Measurements from ENCODE around the gene FGFBP2. TPM values are rescaled to one million over a fixed set of nuclear protein-coding genes. Genes with fewer than 3 reads are reported as not detected.
A peak's percentile ranks its signal among the peaks of the same experiment; 100 is the strongest.

Gene FGFBP2
- total and polyA plus RNA-seq, 2 experiments from 2014 or later, result 2.2 to 5.2 TPM

GRCh38 chr4:15944895-15945294 lies 18.1 kb downstream of the FGFBP2 start:
- Histone ChIP-seq H2AFZ (no peak overlapping the region), H3K4me3 (no peak overlapping the region), H3K27ac (peak overlapping the region; percentile 36), H3K79me2 (no peaks in the 10 kb centered on the region), H4K20me1 (ENCODE audit: insufficient read depth, poor library complexity, severe bottlenecking) (no peaks in the 10 kb centered on the region), H3K36me3 (replicated peaks; ENCODE audit: insufficient read depth, low read depth) (no peaks in the 10 kb centered on the region), H3K9me3 (ENCODE audit: low read depth) (no peaks in the 10 kb centered on the region), H3K9me2 (replicated peaks; ENCODE audit: insufficient read depth) (no peaks in the 10 kb centered on the region), H3K4me1 (ENCODE audit: insufficient read depth) (no peaks in the 10 kb centered on the region), H3K4me2 (no peak overlapping the region), H3K27me3 (no peaks in the 10 kb centered on the region)
- 100% methylated on average over 2 of the region's 2 CpGs for WGBS (ENCODE audit: low lambda C conversion rate, missing lambda C conversion rate)
- no peak for DNase-seq (ENCODE audit: low spot score)
- TF ChIP-seq CTCF (IDR thresholded peaks at IDR 0.05; ENCODE audit: poor library complexity) (no peak), EZH2 (IDR thresholded peaks at IDR 0.05; ENCODE audit: borderline replicate concordance) (no peak), EZH2phosphoT487 (IDR thresholded peaks at IDR 0.05; ENCODE audit: low read depth, severe bottlenecking, unreplicated experiment) (no peak)

GRCh38 chr4:15942283-15942682 lies 20.7 kb downstream of the FGFBP2 start:
- 96% methylated on average over 1 of the region's 1 CpG for WGBS (ENCODE audit: low lambda C conversion rate, missing lambda C conversion rate)

GRCh38 chr4:15938640-15939039 lies 24.3 kb downstream of the FGFBP2 start, which contains the start of gene FGFBP1:
Gene FGFBP1 (minus strand): TSS chr4:15938740. CDS start chr4:15936632, 2,108 bp downstream.
- no peaks in the 10 kb centered on the region for H3K27me3 ChIP-seq
- no peaks in the 10 kb centered on the region for H3K79me2 ChIP-seq
- H3K4me1 ChIP-seq (ENCODE audit: insufficient read depth), result no peaks in the 10 kb centered on the region
- no peak within 1 kb of the TSS for H2AFZ ChIP-seq
- no peaks in the 10 kb centered on the region for H3K9me2 ChIP-seq (replicated peaks; ENCODE audit: insufficient read depth)
- H3K4me3 ChIP-seq, result no peak within 1 kb of the TSS
- H3K9me3 ChIP-seq (ENCODE audit: low read depth), result no peaks in the 10 kb centered on the region
- no peaks in the 10 kb centered on the region for H3K36me3 ChIP-seq (replicated peaks; ENCODE audit: insufficient read depth, low read depth)
- H4K20me1 ChIP-seq (ENCODE audit: insufficient read depth, poor library complexity, severe bottlenecking), result no peaks in the 10 kb centered on the region
- WGBS (ENCODE audit: low lambda C conversion rate, missing lambda C conversion rate), result 78% methylated on average over 4 of the region's 4 CpGs
- peak within 1 kb of the TSS; percentile 18 for H3K4me2 ChIP-seq
- H3K27ac ChIP-seq, result peak within 1 kb of the TSS; percentile 71
- no peak for TF ChIP-seq EZH2phosphoT487 (IDR thresholded peaks at IDR 0.05; ENCODE audit: low read depth, severe bottlenecking, unreplicated experiment)
- no peak for TF ChIP-seq EZH2 (IDR thresholded peaks at IDR 0.05; ENCODE audit: borderline replicate concordance)
- TF ChIP-seq CTCF (IDR thresholded peaks at IDR 0.05; ENCODE audit: poor library complexity), result no peak
- DNase-seq (ENCODE audit: low spot score), result no peak

More at GRCh38 chr4:15942283-15942682, 20.7 kb downstream of the FGFBP2 start:
- H3K9me3 ChIP-seq (ENCODE audit: low read depth), result no peaks in the 10 kb centered on the region
- H3K27me3 ChIP-seq, result no peaks in the 10 kb centered on the region
- H3K27ac ChIP-seq, result no peak overlapping the region
- no peaks in the 10 kb centered on the region for H3K36me3 ChIP-seq (replicated peaks; ENCODE audit: insufficient read depth, low read depth)
- DNase-seq (ENCODE audit: low spot score), result no peak
- no peak for TF ChIP-seq EZH2 (IDR thresholded peaks at IDR 0.05; ENCODE audit: borderline replicate concordance)
- TF ChIP-seq EZH2phosphoT487 (IDR thresholded peaks at IDR 0.05; ENCODE audit: low read depth, severe bottlenecking, unreplicated experiment), result no peak
- TF ChIP-seq CTCF (IDR thresholded peaks at IDR 0.05; ENCODE audit: poor library complexity), result no peak
- no peaks in the 10 kb centered on the region for H3K4me1 ChIP-seq (ENCODE audit: insufficient read depth)
- H4K20me1 ChIP-seq (ENCODE audit: insufficient read depth, poor library complexity, severe bottlenecking), result no peaks in the 10 kb centered on the region
- H2AFZ ChIP-seq, result no peak overlapping the region
- no peaks in the 10 kb centered on the region for H3K79me2 ChIP-seq
- H3K9me2 ChIP-seq (replicated peaks; ENCODE audit: insufficient read depth), result no peaks in the 10 kb centered on the region
- no peak overlapping the region for H3K4me2 ChIP-seq
- H3K4me3 ChIP-seq, result no peak overlapping the region

Data from hepatocyte (in vitro differentiated cells).